Neural progenitor cell (in vitro differentiated cells): ENCODE results near the gene HCRTR2. TPM values are rescaled to one million over a fixed set of nuclear protein-coding genes. Genes with fewer than 3 reads are reported as not detected.
A peak's percentile ranks its signal among the peaks of the same experiment; 100 is the strongest.
"Not testable (repeated sequence)": the region's sequence is repeated elsewhere in the genome, so short reads cannot be mapped to it uniquely, and the experiment has no call there.

ENCODE experiments used
- DNase-seq: peaks from one replicate; pipeline ENCODE4 v3.0.0-alpha.2; 2016; ENCODE audit warnings: low spot score
- H2AFZ ChIP-seq: fragments of 200-600 bp; sonication (generic); replicated peaks from 2 replicates; pipeline ENCODE4 v1.6.1; 2016; ENCODE audit warnings: antibody characterized with exemption
- H3F3A ChIP-seq: fragments of 200-600 bp; sonication (generic); 2 replicates; pipeline ENCODE4 v1.6.1; 2016; ENCODE audit warnings: antibody characterized with exemption, low read depth
- H3K27ac ChIP-seq: fragments of 200-600 bp; sonication (generic); 2 replicates; pipeline ENCODE4 v1.5.1; 2016; ENCODE audit warnings: mild to moderate bottlenecking
- H3K27me3 ChIP-seq: fragments of 200-600 bp; sonication (generic); 2 replicates; pipeline ENCODE4 v1.6.1; 2016; ENCODE audit warnings: mild to moderate bottlenecking, moderate library complexity
- H3K36me3 ChIP-seq: fragments of 200-600 bp; sonication (generic); 2 replicates; pipeline ENCODE4 v1.5.1; 2016
- H3K4me1 ChIP-seq: fragments of 200-600 bp; sonication (generic); 2 replicates; pipeline ENCODE4 v1.6.1; 2016; ENCODE audit warnings: mixed run types
- H3K4me2 ChIP-seq: fragments of 200-600 bp; sonication (generic); 2 replicates; pipeline ENCODE4 v1.6.1; 2016
- H3K4me3 ChIP-seq: fragments of 200-600 bp; sonication (generic); 2 replicates; pipeline ENCODE4 v1.5.1; 2016
- H3K79me2 ChIP-seq: fragments of 200-600 bp; sonication (generic); 2 replicates; pipeline ENCODE4 v1.6.1; 2016; ENCODE audit warnings: low read depth
- H3K9ac ChIP-seq: fragments of 200-600 bp; sonication (generic); 2 replicates; pipeline ENCODE4 v1.6.1; 2016
- H3K9me3 ChIP-seq: fragments of 200-600 bp; sonication (generic); 2 replicates; pipeline ENCODE4 v1.5.1; 2016; ENCODE audit warnings: low read depth
- H4K20me1 ChIP-seq: fragments of 200-600 bp; sonication (generic); 2 replicates; pipeline ENCODE4 v1.6.1; 2016; ENCODE audit warnings: low read depth
- H3K27ac Mint-ChIP-seq: 3 replicates; pipeline ENCODE4 v1.8.0; 2021; ENCODE audit warnings: mixed read lengths
- H3K27me3 Mint-ChIP-seq: 2 replicates; pipeline ENCODE4 v1.8.0; 2022; ENCODE audit warnings: low read depth, mild to moderate bottlenecking, inconsistent platforms, moderate library complexity, mixed read lengths; ENCODE audit not compliant: insufficient read depth
- H3K36me3 Mint-ChIP-seq: 3 replicates; pipeline ENCODE4 v1.8.0; 2021; ENCODE audit warnings: mixed read lengths
- H3K4me1 Mint-ChIP-seq: 3 replicates; pipeline ENCODE4 v1.8.0; 2021; ENCODE audit warnings: mixed read lengths
- H3K4me3 Mint-ChIP-seq: 3 replicates; pipeline ENCODE4 v1.8.0; 2021; ENCODE audit warnings: mild to moderate bottlenecking, moderate library complexity, mixed read lengths
- H3K9me3 Mint-ChIP-seq: 3 replicates; pipeline ENCODE4 v1.8.0; 2020; ENCODE audit warnings: mixed read lengths
- CTCF ChIP-seq: fragments of 200-600 bp; sonication (generic); IDR thresholded peaks from 2 replicates; pipeline ENCODE4 v1.5.1; 2017; ENCODE audit warnings: antibody characterized with exemption, mild to moderate bottlenecking
- EZH2 ChIP-seq: fragments of 200-600 bp; sonication (generic); IDR thresholded peaks from 2 replicates; pipeline ENCODE4 v1.6.1; 2017; ENCODE audit warnings: antibody characterized with exemption, mild to moderate bottlenecking, moderate library complexity
- EZH2phosphoT487 ChIP-seq: fragments of 200-600 bp; sonication (generic); IDR thresholded peaks from 2 replicates; pipeline ENCODE4 v1.6.1; 2017; ENCODE audit warnings: antibody characterized with exemption
- total RNA-seq: library from RNA; depleted of rRNA; stranded (reverse); fragments of >200 nt; gene quantifications from 2 replicates; pipeline ENCODE4 v1.2.3, GENCODE V29; 2015; ENCODE audit warnings: low replicate concordance

HCRTR2 gene
- total RNA-seq, 1 donor from 2014 or later = not detected

- H3K9me3 ChIP-seq, H3K4me1 ChIP-seq, H2AFZ ChIP-seq, H3K36me3 Mint-ChIP-seq, H3K4me3 ChIP-seq, H3K4me3 Mint-ChIP-seq, H3K79me2 ChIP-seq, H3K36me3 ChIP-seq, H3K4me2 ChIP-seq, H3K27ac Mint-ChIP-seq, H3K27ac ChIP-seq, H3K27me3 ChIP-seq, H3F3A ChIP-seq, H3K4me1 Mint-ChIP-seq, H3K27me3 Mint-ChIP-seq, H3K9ac ChIP-seq, H4K20me1 ChIP-seq, H3K9me3 Mint-ChIP-seq: not testable (repeated sequence)
- DNase-seq = peak; percentile 6
- peak; percentile 66 for TF ChIP-seq CTCF
Measured at GRCh38 chr6:55240975-55241605, 66.8 kb downstream of the HCRTR2 start.

DNA sequence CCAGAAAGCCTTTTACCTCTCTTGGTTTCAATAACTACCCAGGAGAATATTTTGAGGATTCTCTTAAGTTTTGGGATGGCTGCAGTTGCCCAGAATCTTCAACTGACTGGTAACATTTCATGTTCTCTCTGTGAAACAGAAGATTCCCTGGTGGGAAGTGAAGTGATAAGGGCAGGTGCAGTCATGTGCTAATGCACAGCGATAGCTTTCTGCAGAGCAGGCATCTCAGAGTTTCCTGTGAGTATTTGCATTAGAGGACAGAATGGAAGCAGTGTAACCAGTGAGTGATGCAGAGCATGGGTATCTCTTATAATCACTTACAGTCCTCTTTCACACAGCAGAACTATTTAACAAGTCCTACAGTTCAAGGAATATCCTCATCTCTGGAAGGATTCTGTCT, 76.1 kb downstream of the HCRTR2 start:
- DNase-seq = no peak
- Histone ChIP-seq H4K20me1 (no peaks in the 10 kb centered on the region), H3K4me3 (no peak overlapping the region), H3K4me1 (no peaks in the 10 kb centered on the region), H3K9me3 (no peaks in the 10 kb centered on the region), H3K36me3 (no peaks in the 10 kb centered on the region), H3K27ac (no peak overlapping the region), H3K27me3 (no peaks in the 10 kb centered on the region), H3K79me2 (no peaks in the 10 kb centered on the region), H3F3A (no peaks in the 10 kb centered on the region), H3K9ac (no peak overlapping the region), H3K4me2 (no peak overlapping the region), H2AFZ (no peak overlapping the region)
- no peak for TF ChIP-seq EZH2phosphoT487
- no peak for TF ChIP-seq CTCF
- TF ChIP-seq EZH2 = no peak
- Mint-ChIP-seq H3K27ac (no peak overlapping the region), H3K27me3 (no peaks in the 10 kb centered on the region), H3K4me1 (no peaks in the 10 kb centered on the region), H3K4me3 (no peak overlapping the region), H3K9me3 (no peaks in the 10 kb centered on the region), H3K36me3 (no peaks in the 10 kb centered on the region)

DNA sequence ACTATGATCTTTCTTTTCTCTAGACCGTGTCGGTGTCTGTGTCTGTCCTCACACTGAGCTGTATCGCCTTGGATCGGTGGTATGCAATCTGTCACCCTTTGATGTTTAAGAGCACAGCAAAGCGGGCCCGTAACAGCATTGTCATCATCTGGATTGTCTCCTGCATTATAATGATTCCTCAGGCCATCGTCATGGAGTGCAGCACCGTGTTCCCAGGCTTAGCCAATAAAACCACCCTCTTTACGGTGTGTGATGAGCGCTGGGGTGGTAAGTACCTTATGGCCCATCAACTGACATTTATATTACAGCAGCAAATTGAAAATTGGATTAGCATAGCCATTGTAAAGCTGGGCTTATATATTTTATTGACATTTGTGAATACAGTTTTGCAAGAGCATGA, 80.8 kb downstream of the HCRTR2 start:
- TF ChIP-seq CTCF (no peak), EZH2phosphoT487 (no peak), EZH2 (no peak)
- no peak overlapping the region for H2AFZ ChIP-seq
- Mint-ChIP-seq H3K4me3 (no peak overlapping the region), H3K27ac (no peak overlapping the region), H3K27me3 (no peaks in the 10 kb centered on the region), H3K9me3 (no peaks in the 10 kb centered on the region), H3K36me3 (no peaks in the 10 kb centered on the region), H3K4me1 (no peaks in the 10 kb centered on the region)
- H3K4me3 ChIP-seq = no peak overlapping the region
- DNase-seq = no peak
- H3K4me2 ChIP-seq = no peak overlapping the region
- H4K20me1 ChIP-seq = no peaks in the 10 kb centered on the region
- no peaks in the 10 kb centered on the region for H3K27me3 ChIP-seq
- no peaks in the 10 kb centered on the region for H3K4me1 ChIP-seq
- H3F3A ChIP-seq = no peaks in the 10 kb centered on the region
- no peaks in the 10 kb centered on the region for H3K79me2 ChIP-seq
- H3K27ac ChIP-seq = no peak overlapping the region
- no peaks in the 10 kb centered on the region for H3K36me3 ChIP-seq
- no peak overlapping the region for H3K9ac ChIP-seq
- H3K9me3 ChIP-seq = no peaks in the 10 kb centered on the region
